SU-DHL-6 (cell line): ENCODE measurements around the gene STT3B.

Source experiments
- H2AFZ ChIP-seq: fragments of 200-600 bp; sonication (generic); 2 replicates; pipeline ENCODE4 v1.6.1; 2014; ENCODE audit warnings: low read depth, mild to moderate bottlenecking, moderate library complexity, mixed read lengths, antibody characterized with exemption, low read length; ENCODE audit not compliant: severe bottlenecking
- H3F3A ChIP-seq: fragments of 200-600 bp; shearing (Covaris generic); 2 replicates; pipeline ENCODE4 v1.6.0; 2016; ENCODE audit warnings: antibody characterized with exemption, mild to moderate bottlenecking; ENCODE audit not compliant: insufficient read depth
- H3K27ac ChIP-seq: fragments of 200-600 bp; sonication (generic); 2 replicates; pipeline ENCODE4 v1.5.1; 2016; ENCODE audit warnings: low read depth, mild to moderate bottlenecking, low read length, moderate library complexity, mixed read lengths
- H3K27me3 ChIP-seq: fragments of 200-600 bp; sonication (generic), shearing (Covaris generic); 2 replicates; pipeline ENCODE4 v1.6.0; 2014; ENCODE audit warnings: mild to moderate bottlenecking, low read length
- H3K36me3 ChIP-seq: fragments of 200-600 bp; sonication (generic); 2 replicates; pipeline ENCODE4 v1.6.1; 2014; ENCODE audit warnings: mild to moderate bottlenecking, low read length, mixed read lengths
- H3K4me2 ChIP-seq: fragments of 300-600, 200-600 bp; shearing (Covaris generic), sonication (generic); 2 replicates; pipeline ENCODE4 v1.6.0; 2014; ENCODE audit warnings: low read length, low read depth, mild to moderate bottlenecking; ENCODE audit not compliant: poor library complexity, severe bottlenecking
- H3K4me3 ChIP-seq: fragments of 200-600 bp; sonication (generic); 2 replicates; pipeline ENCODE4 v1.5.1; 2014; ENCODE audit warnings: antibody characterized with exemption, low read length, mild to moderate bottlenecking, mixed read lengths; ENCODE audit not compliant: insufficient read depth, poor library complexity, severe bottlenecking
- H3K79me2 ChIP-seq: fragments of 200-600 bp; sonication (generic); 2 replicates; pipeline ENCODE4 v1.6.1; 2014; ENCODE audit warnings: mild to moderate bottlenecking, low read length, moderate library complexity; ENCODE audit not compliant: insufficient read depth
- H3K9ac ChIP-seq: fragments of 200-600 bp; sonication (generic); 2 replicates; pipeline ENCODE4 v1.7.0; 2014; ENCODE audit warnings: mild to moderate bottlenecking, low read length
- H3K9me2 ChIP-seq: fragments of 200-600 bp; sonication (generic); replicated peaks from 2 replicates; pipeline ENCODE4 v1.6.1; 2014; ENCODE audit warnings: low read length; ENCODE audit not compliant: insufficient read depth
- H3K9me3 ChIP-seq: fragments of 200-600 bp; sonication (generic); 2 replicates; pipeline ENCODE4 v1.6.1; 2014; ENCODE audit warnings: low read length, mixed read lengths; ENCODE audit not compliant: insufficient read depth
- H4K20me1 ChIP-seq: fragments of 200-600 bp; sonication (generic); 2 replicates; pipeline ENCODE4 v1.6.1; 2014; ENCODE audit warnings: low read depth, mild to moderate bottlenecking, antibody characterized with exemption, low read length, moderate library complexity, mixed read lengths
- CTCF ChIP-seq: fragments of 200-600 bp; sonication (generic); IDR thresholded peaks from one replicate; pipeline ENCODE4 v1.5.1; 2017; ENCODE audit warnings: antibody characterized with exemption, mild to moderate bottlenecking, low read length, moderate library complexity; ENCODE audit not compliant: insufficient read depth, poor library complexity, severe bottlenecking
- EZH2phosphoT487 ChIP-seq: fragments of 200-600 bp; sonication (generic), shearing (Covaris generic); conservative IDR thresholded peaks from 2 replicates; pipeline ENCODE4 v1.6.1; 2018; ENCODE audit warnings: mild to moderate bottlenecking, antibody characterized with exemption, low read length, moderate library complexity, mixed read lengths

STT3B gene

GRCh38 chr3:31532587-31533168 lies at the start of gene STT3B:
Gene STT3B, plus strand, starts transcription at chr3:31532925. Its CDS starts 74 bp downstream, at chr3:31532999.
- Histone ChIP-seq H3K9ac (peak within 1 kb of the TSS; percentile 97), H2AFZ (peak within 1 kb of the TSS; percentile 80), H3K4me3 (peak within 1 kb of the TSS; percentile 94), H3F3A (peaks cover 5% of the 10 kb centered on the region), H3K4me2 (peak within 1 kb of the TSS; percentile 87), H3K27me3 (no peaks in the 10 kb centered on the region), H4K20me1 (peaks cover 28% of the 10 kb centered on the region), H3K9me2 (no peaks in the 10 kb centered on the region), H3K79me2 (peaks cover 47% of the 10 kb centered on the region), H3K36me3 (0 out of 2 replicates have a peak, but pooled peaks cover 7% of the 10 kb centered on the region), H3K9me3 (no peaks in the 10 kb centered on the region), H3K27ac (peak within 1 kb of the TSS; percentile 95)
- TF ChIP-seq EZH2phosphoT487 (no peak), CTCF (no peak)

- no peaks in the 10 kb centered on the region for H3F3A ChIP-seq
- 0 out of 2 replicates have a peak, but pooled peaks cover 1% of the 10 kb centered on the region for H3K9me2 ChIP-seq
- no peaks in the 10 kb centered on the region for H3K27me3 ChIP-seq
- H3K9me3 ChIP-seq: no peaks in the 10 kb centered on the region
- no peaks in the 10 kb centered on the region for H3K36me3 ChIP-seq
- TF ChIP-seq CTCF (no peak), EZH2phosphoT487 (no peak)
- H3K4me2 ChIP-seq: no peak overlapping the region
- no peaks in the 10 kb centered on the region for H3K79me2 ChIP-seq
- no peak overlapping the region for H2AFZ ChIP-seq
- no peak overlapping the region for H3K9ac ChIP-seq
- H3K4me3 ChIP-seq: no peak overlapping the region
- no peak overlapping the region for H3K27ac ChIP-seq
- H4K20me1 ChIP-seq: no peaks in the 10 kb centered on the region
Observed at GRCh38 chr3:31483776-31484175, 48.9 kb upstream of the STT3B start.

- Histone ChIP-seq H3K4me2 (no peak overlapping the region), H3K4me3 (no peak overlapping the region), H3K79me2 (no peaks in the 10 kb centered on the region), H3K36me3 (no peaks in the 10 kb centered on the region), H3K27me3 (no peaks in the 10 kb centered on the region), H3F3A (no peaks in the 10 kb centered on the region), H3K27ac (no peak overlapping the region), H2AFZ (no peak overlapping the region), H3K9me3 (peaks cover under 1% of the 10 kb centered on the region; the same call in 1 of the 2 replicates), H3K9me2 (no peaks in the 10 kb centered on the region), H3K9ac (no peak overlapping the region), H4K20me1 (no peaks in the 10 kb centered on the region)
- TF ChIP-seq EZH2phosphoT487: no peak
- no peak for TF ChIP-seq CTCF
Observed at GRCh38 chr3:31485196-31485595, 47.5 kb upstream of the STT3B start.
